ENCODE data around the gene RPL10A.
"Not testable (repeated sequence)": the region's sequence is repeated elsewhere in the genome, so short reads cannot be mapped to it uniquely, and the experiment has no call there.

Gene RPL10A

GRCh38 chr6:35468181-35468979 lies at the start of gene RPL10A:
RPL10A (plus strand) TSS chr6:35468401; CDS start chr6:35468435, 34 bp downstream.
- peak within 1 kb of the TSS; percentile 95 to 99 for H3K4me3 Mint-ChIP-seq
- DNase-seq = peak; percentile 92
- peak within 1 kb of the TSS; percentile 99 for H3K27ac Mint-ChIP-seq
- no peaks in the 10 kb centered on the region for H3K27me3 Mint-ChIP-seq
- peaks cover 25 to 55% of the 10 kb centered on the region in 2 donors for H3K4me1 Mint-ChIP-seq
- ATAC-seq (replicated peaks) = peak; percentile 88 to 91
- peaks cover 49 to 70% of the 10 kb centered on the region in 2 donors for H3K36me3 Mint-ChIP-seq
- no peaks in the 10 kb centered on the region for H3K9me3 Mint-ChIP-seq

- DNase-seq (no peak), ATAC-seq (replicated peaks) (no peak)
- peaks cover 14 to 24% of the 10 kb centered on the region in 2 donors for H3K4me1 Mint-ChIP-seq
- no peak overlapping the region for H3K27ac Mint-ChIP-seq
- no peak overlapping the region for H3K4me3 Mint-ChIP-seq
- peaks cover 36 to 53% of the 10 kb centered on the region in 2 donors for H3K36me3 Mint-ChIP-seq
- H3K9me3 Mint-ChIP-seq = no peaks in the 10 kb centered on the region
- no peaks in the 10 kb centered on the region for H3K27me3 Mint-ChIP-seq
Measured at GRCh38 chr6:35419417-35419816, 48.8 kb upstream of the RPL10A start.

DNA sequence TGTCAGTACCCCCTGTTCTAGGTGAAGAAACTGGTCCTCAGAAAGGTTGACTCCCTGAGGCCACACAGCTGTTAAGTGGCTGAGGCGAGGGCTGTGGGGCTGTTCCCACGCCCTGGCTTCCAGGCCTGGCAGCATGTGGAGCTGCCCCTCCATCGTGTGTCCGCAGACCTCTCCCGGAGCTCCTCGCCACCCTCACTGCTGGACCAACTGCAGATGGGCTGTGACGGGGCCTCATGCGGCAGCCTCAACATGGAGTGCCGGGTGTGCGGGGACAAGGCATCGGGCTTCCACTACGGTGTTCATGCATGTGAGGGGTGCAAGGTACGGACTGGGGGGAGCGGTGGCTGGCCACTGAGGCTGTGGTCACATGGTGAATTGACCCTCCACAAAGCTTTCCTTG lies 48.2 kb upstream of the RPL10A start:
- no peak for ATAC-seq (replicated peaks)
- peaks cover 39 to 54% of the 10 kb centered on the region in 2 donors for H3K36me3 Mint-ChIP-seq
- H3K27ac Mint-ChIP-seq = no peak overlapping the region
- no peaks in the 10 kb centered on the region for H3K27me3 Mint-ChIP-seq
- H3K4me3 Mint-ChIP-seq = no peak overlapping the region
- no peak for DNase-seq
- H3K4me1 Mint-ChIP-seq = peaks cover 14 to 19% of the 10 kb centered on the region in 2 donors
- no peaks in the 10 kb centered on the region for H3K9me3 Mint-ChIP-seq

GRCh38 chr6:35425284-35425683 lies 42.9 kb upstream of the RPL10A start:
- DNase-seq (no peak), ATAC-seq (replicated peaks) (no peak)
- H3K36me3 Mint-ChIP-seq = peaks cover 55 to 67% of the 10 kb centered on the region in 2 donors
- H3K27ac Mint-ChIP-seq = no peak overlapping the region
- H3K4me1 Mint-ChIP-seq = peaks cover 12% of the 10 kb centered on the region in 2 donors
- H3K9me3 Mint-ChIP-seq = peaks cover 9 to 12% of the 10 kb centered on the region in 2 donors
- no peaks in the 10 kb centered on the region for H3K27me3 Mint-ChIP-seq
- H3K4me3 Mint-ChIP-seq = no peak overlapping the region

- Mint-ChIP-seq H3K4me1 (peaks cover 12% of the 10 kb centered on the region in 2 donors), H3K36me3 (peaks cover 56 to 63% of the 10 kb centered on the region in 2 donors), H3K4me3 (no peak overlapping the region), H3K27ac (peak overlapping the region; percentile 56), H3K27me3 (no peaks in the 10 kb centered on the region), H3K9me3 (peaks cover 10 to 13% of the 10 kb centered on the region in 2 donors)
- DNase-seq = no peak
- no peak for ATAC-seq (replicated peaks)
Measured at GRCh38 chr6:35426074-35426473, 42.1 kb upstream of the RPL10A start.

DNA sequence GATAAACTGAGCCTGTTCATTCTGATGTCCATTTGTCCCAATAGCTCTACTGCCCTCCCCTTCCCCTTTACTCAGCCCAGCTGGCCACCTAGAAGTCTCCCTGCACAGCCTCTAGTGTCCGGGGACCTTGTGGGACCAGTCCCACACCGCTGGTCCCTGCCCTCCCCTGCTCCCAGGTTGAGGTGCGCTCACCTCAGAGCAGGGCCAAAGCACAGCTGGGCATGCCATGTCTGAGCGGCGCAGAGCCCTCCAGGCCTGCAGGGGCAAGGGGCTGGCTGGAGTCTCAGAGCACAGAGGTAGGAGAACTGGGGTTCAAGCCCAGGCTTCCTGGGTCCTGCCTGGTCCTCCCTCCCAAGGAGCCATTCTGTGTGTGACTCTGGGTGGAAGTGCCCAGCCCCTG lies 40.8 kb upstream of the RPL10A start:
- Mint-ChIP-seq H3K27ac (no peak overlapping the region), H3K9me3 (peaks cover 10 to 13% of the 10 kb centered on the region in 2 donors), H3K4me1 (peaks cover 12% of the 10 kb centered on the region in 2 donors), H3K4me3 (no peak overlapping the region), H3K27me3 (no peaks in the 10 kb centered on the region), H3K36me3 (peaks cover 52 to 58% of the 10 kb centered on the region in 2 donors)
- DNase-seq (no peak), ATAC-seq (replicated peaks) (no peak)

GRCh38 chr6:35427851-35428321 lies 40.3 kb upstream of the RPL10A start:
- peaks cover 10 to 13% of the 10 kb centered on the region in 2 donors for H3K9me3 Mint-ChIP-seq
- H3K4me3 Mint-ChIP-seq = no peak overlapping the region
- no peaks in the 10 kb centered on the region for H3K27me3 Mint-ChIP-seq
- H3K4me1 Mint-ChIP-seq = peaks cover 12% of the 10 kb centered on the region in 2 donors
- DNase-seq (no peak), ATAC-seq (replicated peaks) (no peak)
- H3K27ac Mint-ChIP-seq = no peak overlapping the region
- H3K36me3 Mint-ChIP-seq = peaks cover 49 to 55% of the 10 kb centered on the region in 2 donors

- H3K27ac Mint-ChIP-seq = no peak overlapping the region
- H3K36me3 Mint-ChIP-seq = peaks cover 49 to 54% of the 10 kb centered on the region in 2 donors
- ATAC-seq (replicated peaks) (no peak), DNase-seq (no peak)
- H3K4me3 Mint-ChIP-seq = no peak overlapping the region
- H3K4me1 Mint-ChIP-seq = peaks cover 12% of the 10 kb centered on the region in 2 donors
- no peaks in the 10 kb centered on the region for H3K27me3 Mint-ChIP-seq
- peaks cover 10 to 13% of the 10 kb centered on the region in 2 donors for H3K9me3 Mint-ChIP-seq
Measured at GRCh38 chr6:35428421-35429149, 39.6 kb upstream of the RPL10A start.

DNA sequence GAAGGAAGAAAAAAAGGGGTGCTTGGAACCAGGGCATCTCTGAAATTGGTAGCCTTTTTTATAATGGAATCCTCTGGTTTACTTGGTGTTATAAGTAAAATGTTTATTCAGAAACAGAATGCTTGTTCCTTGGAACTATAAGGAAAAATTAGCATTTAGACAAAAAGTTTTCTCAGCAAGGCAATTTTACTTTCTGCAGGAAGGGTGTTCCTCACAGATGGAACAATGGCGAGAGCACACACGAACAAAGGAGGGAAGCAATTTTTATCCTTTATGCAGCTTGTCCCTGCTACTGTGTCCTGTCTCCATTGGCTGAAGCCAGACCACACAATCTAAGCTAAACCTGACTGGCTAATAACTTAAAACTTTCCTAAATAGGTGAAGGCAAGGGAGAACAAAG lies 38.7 kb upstream of the RPL10A start:
- no peak for ATAC-seq (replicated peaks)

GRCh38 chr6:35432291-35432690 lies 35.9 kb upstream of the RPL10A start:
- H3K4me1 Mint-ChIP-seq = no peaks in the 10 kb centered on the region
- H3K27me3 Mint-ChIP-seq = no peaks in the 10 kb centered on the region
- H3K4me3 Mint-ChIP-seq = no peak overlapping the region
- DNase-seq (no peak), ATAC-seq (replicated peaks) (no peak)
- H3K9me3 Mint-ChIP-seq = peaks cover 10 to 13% of the 10 kb centered on the region in 2 donors
- peaks cover 21% of the 10 kb centered on the region in 2 donors for H3K36me3 Mint-ChIP-seq
- no peak overlapping the region for H3K27ac Mint-ChIP-seq

More for the DNA sequence above, 38.7 kb upstream of the RPL10A start:
- Mint-ChIP-seq H3K36me3 (peaks cover 42 to 46% of the 10 kb centered on the region in 2 donors), H3K4me3 (no peak overlapping the region), H3K27ac (no peak overlapping the region), H3K9me3 (peaks cover 10 to 13% of the 10 kb centered on the region in 2 donors), H3K27me3 (no peaks in the 10 kb centered on the region), H3K4me1 (peaks cover 12% of the 10 kb centered on the region in 2 donors)
- no peak for DNase-seq

GRCh38 chr6:35432702-35433101 lies 35.5 kb upstream of the RPL10A start:
- not testable (repeated sequence) for H3K4me3 Mint-ChIP-seq; DNase-seq; H3K4me1 Mint-ChIP-seq; ATAC-seq (replicated peaks); H3K27ac Mint-ChIP-seq; H3K27me3 Mint-ChIP-seq
- Mint-ChIP-seq H3K36me3 (peaks cover 18 to 19% of the 10 kb centered on the region in 2 donors), H3K9me3 (peaks cover 10 to 13% of the 10 kb centered on the region in 2 donors)

GRCh38 chr6:35435074-35435837 lies 32.9 kb upstream of the RPL10A start:
- H3K27ac Mint-ChIP-seq = no peak overlapping the region

GRCh38 chr6:35436071-35436857 lies 31.9 kb upstream of the RPL10A start:
- Mint-ChIP-seq H3K27me3 (no peaks in the 10 kb centered on the region), H3K27ac (no peak overlapping the region), H3K9me3 (no peaks in the 10 kb centered on the region), H3K36me3 (no peaks in the 10 kb centered on the region), H3K4me1 (no peaks in the 10 kb centered on the region), H3K4me3 (no peak overlapping the region)
- DNase-seq (no peak), ATAC-seq (replicated peaks) (no peak)

More at GRCh38 chr6:35435074-35435837, 32.9 kb upstream of the RPL10A start:
- Mint-ChIP-seq H3K9me3 (peaks cover 1% of the 10 kb centered on the region in 2 donors), H3K4me3 (no peak overlapping the region), H3K36me3 (peaks cover 0 to 1% of the 10 kb centered on the region in 2 donors), H3K27me3 (no peaks in the 10 kb centered on the region), H3K4me1 (no peaks in the 10 kb centered on the region)
- no peak for ATAC-seq (replicated peaks)
- no peak for DNase-seq
